ENCODE measurements around the gene FLNC. TPM values are rescaled to one million over a fixed set of nuclear protein-coding genes. Genes with fewer than 3 reads are reported as not detected.

The FLNC gene
- total RNA-seq, 1 experiment from 2014 or later: 128 TPM

GRCh38 chr7:128865996-128866877 lies 36.0 kb downstream of the FLNC start:
- CTCF ChIA-PET: no interaction called here
- intact Hi-C loops (cut with micrococcal nuclease; ENCODE audit: unreplicated experiment): no loop called here
- H3K9me3 Mint-ChIP-seq (ENCODE audit: unreplicated experiment): no peaks in the 10 kb centered on the region

DNA sequence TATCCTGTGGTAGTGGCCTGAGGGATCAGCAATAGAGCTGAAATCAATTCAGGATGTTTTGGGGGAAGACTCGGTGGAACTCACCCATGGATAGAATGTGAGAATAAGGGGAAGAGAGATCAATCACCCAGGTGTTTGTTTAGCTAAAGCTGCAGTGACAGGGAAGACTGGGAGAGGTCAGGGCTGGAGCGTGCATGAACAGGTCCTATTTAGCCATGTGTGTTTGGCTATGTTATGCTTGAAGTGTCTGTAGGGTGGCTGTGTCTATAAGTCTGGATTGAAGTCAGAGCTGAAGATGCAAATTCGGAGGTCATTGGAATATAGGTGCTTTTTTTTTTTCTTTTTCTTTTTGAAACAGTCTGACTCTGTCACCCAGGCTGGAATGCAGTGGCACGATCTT lies 37.0 kb downstream of the FLNC start:
- H3K4me3 ChIP-seq (ENCODE audit: low read depth, low read length): no peak overlapping the region
- peaks cover 3% of the 10 kb centered on the region for H3K27me3 Mint-ChIP-seq (ENCODE audit: insufficient read depth, unreplicated experiment)
- DNase-seq: no peak
- H3K27me3 ChIP-seq (replicated peaks; ENCODE audit: control insufficient read depth, insufficient read depth, low read length): no peaks in the 10 kb centered on the region
- peaks cover 9% of the 10 kb centered on the region for H3K4me1 Mint-ChIP-seq (ENCODE audit: low read depth, unreplicated experiment)
- H3K4me3 Mint-ChIP-seq (ENCODE audit: unreplicated experiment): no peak overlapping the region
- no peaks in the 10 kb centered on the region for H3K9me3 Mint-ChIP-seq (ENCODE audit: unreplicated experiment)
- BruUV-seq (replicated peaks): no TSS peak
- H3K27ac Mint-ChIP-seq (ENCODE audit: unreplicated experiment): no peak overlapping the region
- H3K4me1 ChIP-seq: peaks cover 16% of the 10 kb centered on the region; the same call in 1 of the 2 replicates
- intact Hi-C loops (cut with micrococcal nuclease; ENCODE audit: unreplicated experiment): no loop called here
- H3K36me3 ChIP-seq (ENCODE audit: control insufficient read depth, insufficient read depth, low read length): no peaks in the 10 kb centered on the region; the same call in none of the 2 replicates
- no peaks in the 10 kb centered on the region for H3K9me3 ChIP-seq
- POLR2A ChIA-PET: interaction anchor here (0.5 kb wide), 1 partner anchor 8 kb away, joined by 3 read pairs; no protein-coding TSS in a partner anchor
- TF ChIP-seq CTCF (IDR thresholded peaks at IDR 0.05; ENCODE audit: insufficient read depth in 1 of 2, low read depth in 1 of 2, low read length in 1 of 2, severe bottlenecking in 1 of 2, unreplicated experiment in 1 of 2): no peak
- CTCF ChIA-PET: no interaction called here
- peaks cover 12% of the 10 kb centered on the region for H3K36me3 Mint-ChIP-seq (ENCODE audit: insufficient read depth, unreplicated experiment)

More at GRCh38 chr7:128865996-128866877, 36.0 kb downstream of the FLNC start:
- no TSS peak for BruUV-seq (replicated peaks)
- no peak overlapping the region for H3K4me3 Mint-ChIP-seq (ENCODE audit: unreplicated experiment)
- DNase-seq: no peak
- TF ChIP-seq CTCF (IDR thresholded peaks at IDR 0.05; ENCODE audit: insufficient read depth in 1 of 2, low read depth in 1 of 2, low read length in 1 of 2, severe bottlenecking in 1 of 2, unreplicated experiment in 1 of 2): no peak
- Histone ChIP-seq H3K36me3 (ENCODE audit: control insufficient read depth, insufficient read depth, low read length) (no peaks in the 10 kb centered on the region; the same call in none of the 2 replicates), H3K4me3 (ENCODE audit: low read depth, low read length) (no peak overlapping the region), H3K9me3 (no peaks in the 10 kb centered on the region), H3K27me3 (replicated peaks; ENCODE audit: control insufficient read depth, insufficient read depth, low read length) (no peaks in the 10 kb centered on the region), H3K4me1 (peaks cover 20% of the 10 kb centered on the region; the same call in 1 of the 2 replicates)
- H3K36me3 Mint-ChIP-seq (ENCODE audit: insufficient read depth, unreplicated experiment): peaks cover 17% of the 10 kb centered on the region
- peaks cover 3% of the 10 kb centered on the region for H3K27me3 Mint-ChIP-seq (ENCODE audit: insufficient read depth, unreplicated experiment)
- H3K4me1 Mint-ChIP-seq (ENCODE audit: low read depth, unreplicated experiment): peaks cover 12% of the 10 kb centered on the region
- POLR2A ChIA-PET: interaction anchor here (0.5 kb wide), 1 partner anchor 9 kb away, joined by 3 read pairs; no protein-coding TSS in a partner anchor
- peak overlapping the region; percentile 25 for H3K27ac Mint-ChIP-seq (ENCODE audit: unreplicated experiment)

DNA sequence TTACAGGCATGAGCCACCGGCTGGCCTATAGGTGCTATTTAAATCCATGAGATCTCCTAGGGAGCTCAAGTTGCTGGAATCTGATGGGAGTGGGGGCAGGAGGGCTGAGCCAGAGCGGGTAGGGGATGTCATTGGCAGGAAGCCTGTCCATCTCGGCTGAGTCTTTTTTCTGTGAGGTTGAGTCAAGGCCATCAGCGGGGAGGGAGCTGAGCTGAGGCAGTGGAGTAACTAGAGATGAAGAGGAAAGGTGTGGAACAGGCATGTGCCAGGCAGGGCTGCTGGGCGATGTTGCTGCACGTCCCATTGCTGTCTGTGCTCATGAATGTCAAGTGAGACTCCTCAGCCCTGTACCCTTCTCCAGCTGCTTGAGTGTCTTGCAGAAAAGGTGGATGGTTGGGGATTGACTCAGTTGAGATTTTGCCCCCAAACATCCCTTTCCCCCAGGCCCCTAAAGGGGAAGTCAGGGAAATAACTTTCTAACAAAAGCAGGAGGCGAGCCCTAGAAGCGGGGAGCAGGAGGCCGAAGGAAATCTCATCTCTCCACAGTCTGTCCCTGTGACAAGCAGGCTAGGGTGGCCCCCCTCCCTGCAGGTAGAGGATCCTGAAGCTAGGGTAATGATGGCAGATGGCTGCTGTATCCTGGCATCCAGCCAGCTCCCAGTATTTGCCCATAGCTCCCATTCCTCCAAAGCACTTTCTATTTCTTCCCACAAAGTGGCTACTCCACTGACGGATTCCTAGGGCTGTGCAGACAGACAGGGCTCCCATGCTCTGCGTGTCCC lies 37.8 kb downstream of the FLNC start:
- ChIA-PET POLR2A (interaction anchor here (1.5 kb wide), 1 partner anchor 8 kb away, joined by 4 read pairs; no protein-coding TSS in a partner anchor), CTCF (interaction anchor here (0.6 to 1.8 kb wide), 4 partner anchors 8 to 53 kb away, joined by 3 to 5 read pairs (median 4); no protein-coding TSS in a partner anchor)
- H3K4me3 Mint-ChIP-seq (ENCODE audit: unreplicated experiment): peak overlapping the region; percentile 79
- no TSS peak for BruUV-seq (replicated peaks)
- no peak for TF ChIP-seq CTCF (IDR thresholded peaks at IDR 0.05; ENCODE audit: insufficient read depth in 1 of 2, low read depth in 1 of 2, low read length in 1 of 2, severe bottlenecking in 1 of 2, unreplicated experiment in 1 of 2)
- H3K27ac Mint-ChIP-seq (ENCODE audit: unreplicated experiment): no peak overlapping the region
- H3K4me3 ChIP-seq (ENCODE audit: low read depth, low read length): no peak overlapping the region; the same call in 1 of the 2 replicates
- no peaks in the 10 kb centered on the region; the same call in none of the 2 replicates for H3K36me3 ChIP-seq (ENCODE audit: control insufficient read depth, insufficient read depth, low read length)
- H3K36me3 Mint-ChIP-seq (ENCODE audit: insufficient read depth, unreplicated experiment): peaks cover 5% of the 10 kb centered on the region
- H3K27me3 Mint-ChIP-seq (ENCODE audit: insufficient read depth, unreplicated experiment): peaks cover 3% of the 10 kb centered on the region
- peaks cover 7% of the 10 kb centered on the region for H3K4me1 Mint-ChIP-seq (ENCODE audit: low read depth, unreplicated experiment)
- no peaks in the 10 kb centered on the region for H3K9me3 ChIP-seq
- DNase-seq: no peak
- intact Hi-C loops (cut with micrococcal nuclease; ENCODE audit: unreplicated experiment): no loop called here
- peaks cover 16% of the 10 kb centered on the region; the same call in 1 of the 2 replicates for H3K4me1 ChIP-seq
- H3K27me3 ChIP-seq (replicated peaks; ENCODE audit: control insufficient read depth, insufficient read depth, low read length): no peaks in the 10 kb centered on the region
- no peaks in the 10 kb centered on the region for H3K9me3 Mint-ChIP-seq (ENCODE audit: unreplicated experiment)

All from Caco-2 (cell line).